ENCODE results near the gene FZR1. TPM values are rescaled to one million over a fixed set of nuclear protein-coding genes. Genes with fewer than 3 reads are reported as not detected.

The FZR1 gene
- total RNA-seq, 1 experiment from 2014 or later: 53.4 TPM

DNA sequence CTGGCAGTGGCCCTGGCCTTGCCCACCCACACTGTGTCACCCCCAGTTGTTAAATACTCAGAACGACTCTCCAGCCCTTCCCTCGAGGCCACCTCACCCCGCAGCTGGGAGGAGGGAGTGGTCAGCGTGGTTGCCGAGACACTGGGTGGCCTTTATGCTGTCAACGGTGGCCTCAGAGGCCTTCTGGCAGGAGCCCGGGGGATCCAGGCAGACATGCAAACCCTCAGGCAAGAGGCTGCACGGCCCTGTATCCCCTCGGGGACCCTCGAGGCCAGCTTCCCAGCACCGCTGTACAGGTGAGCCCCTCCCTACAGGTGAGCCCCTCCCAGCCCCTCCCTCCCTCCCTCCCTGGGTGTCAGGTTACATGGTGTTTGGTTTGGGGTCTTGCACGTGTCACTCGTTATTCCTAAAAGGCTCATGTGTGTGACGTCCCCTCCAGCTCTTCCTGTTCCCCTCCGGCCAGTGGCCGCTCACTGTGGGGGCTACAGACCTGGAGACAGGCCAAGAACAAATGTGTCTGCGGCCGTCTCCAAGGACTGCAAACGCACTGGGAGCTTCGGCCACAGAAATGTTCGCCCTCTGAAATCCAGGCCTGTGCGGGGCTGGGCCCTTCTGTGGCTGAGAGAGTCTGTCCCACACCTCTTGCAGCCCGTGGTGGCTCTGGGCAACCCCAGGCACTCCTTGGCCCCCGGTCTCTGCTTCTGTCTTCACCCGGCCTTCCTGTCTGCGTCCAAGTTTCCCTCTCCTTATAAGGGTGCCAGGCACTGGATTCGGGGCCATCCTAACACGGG lies 33.0 kb downstream of the FZR1 start, which contains the start of gene TEKTIP1:
TSS of gene TEKTIP1 (plus strand) at position 210 of the 791 bp plus-strand sequence. CDS start at position 214, 4 bp downstream.
- peak; percentile 48 to 76 for DNase-seq (ENCODE audit: low read depth in 1 of 2, low spot score in 2 of 2)
- H3K27me3 ChIP-seq (replicated peaks): no peaks in the 10 kb centered on the region
- H3K4me3 ChIP-seq: no peak within 1 kb of the TSS
- peaks cover 17% of the 10 kb centered on the region for H3K4me1 ChIP-seq (replicated peaks)
- peaks cover 67% of the 10 kb centered on the region for H3K36me3 ChIP-seq
- H3K9me3 ChIP-seq (replicated peaks): no peaks in the 10 kb centered on the region
- no peak within 1 kb of the TSS for H3K27ac ChIP-seq

DNA sequence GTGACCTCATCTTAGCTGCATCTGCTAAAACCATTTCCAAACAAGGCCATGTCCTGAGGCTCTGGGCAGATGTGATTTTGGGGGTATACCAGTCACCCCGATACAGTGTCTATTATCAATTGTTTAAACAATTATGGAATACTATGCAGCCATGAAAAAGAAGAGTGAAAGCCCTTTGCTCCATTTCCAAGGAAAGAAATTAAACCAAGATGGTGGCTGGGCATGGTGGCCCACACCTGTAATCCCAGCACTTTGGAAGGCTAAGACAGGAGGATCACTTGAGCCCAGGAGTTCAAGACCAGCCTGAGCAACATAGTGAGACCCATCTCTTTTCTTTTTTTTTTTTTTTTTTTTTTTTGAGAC lies 33.6 kb downstream of the FZR1 start:
- H3K4me3 ChIP-seq: no peak overlapping the region
- DNase-seq (ENCODE audit: low read depth in 1 of 2, low spot score in 2 of 2): no peak
- H3K4me1 ChIP-seq (replicated peaks): peaks cover 17% of the 10 kb centered on the region
- H3K36me3 ChIP-seq: peaks cover 67% of the 10 kb centered on the region
- H3K9me3 ChIP-seq (replicated peaks): no peaks in the 10 kb centered on the region
- no peaks in the 10 kb centered on the region for H3K27me3 ChIP-seq (replicated peaks)
- no peak overlapping the region for H3K27ac ChIP-seq

- no peaks in the 10 kb centered on the region for H3K9me3 ChIP-seq (replicated peaks)
- no peaks in the 10 kb centered on the region for H3K27me3 ChIP-seq (replicated peaks)
- no peak overlapping the region for H3K4me3 ChIP-seq
- peaks cover 72% of the 10 kb centered on the region for H3K36me3 ChIP-seq
- H3K4me1 ChIP-seq (replicated peaks): peaks cover 13% of the 10 kb centered on the region
- H3K27ac ChIP-seq: no peak overlapping the region
- DNase-seq (ENCODE audit: low read depth in 1 of 2, low spot score in 2 of 2): peak in 1 of 2 experiments; percentile 46
Measured at GRCh38 chr19:3543150-3544057, 37.3 kb downstream of the FZR1 start.

GRCh38 chr19:3544058-3544376 lies 37.9 kb downstream of the FZR1 start:
- H3K36me3 ChIP-seq: peaks cover 73% of the 10 kb centered on the region
- no peaks in the 10 kb centered on the region for H3K9me3 ChIP-seq (replicated peaks)
- DNase-seq (ENCODE audit: low read depth in 1 of 2, low spot score in 2 of 2): no peak
- H3K27me3 ChIP-seq (replicated peaks): no peaks in the 10 kb centered on the region
- no peak overlapping the region for H3K4me3 ChIP-seq
- peaks cover 7% of the 10 kb centered on the region for H3K4me1 ChIP-seq (replicated peaks)
- no peak overlapping the region for H3K27ac ChIP-seq

- peak; percentile 69 to 79 for DNase-seq (ENCODE audit: low read depth in 1 of 2, low spot score in 2 of 2)
- H3K4me1 ChIP-seq (replicated peaks): peaks cover 3% of the 10 kb centered on the region; the same call in 1 of the 2 replicates
- no peaks in the 10 kb centered on the region for H3K27me3 ChIP-seq (replicated peaks)
- H3K9me3 ChIP-seq (replicated peaks): no peaks in the 10 kb centered on the region
- H3K36me3 ChIP-seq: peaks cover 74% of the 10 kb centered on the region
- no peak overlapping the region for H3K4me3 ChIP-seq
- no peak overlapping the region for H3K27ac ChIP-seq
Measured at GRCh38 chr19:3544742-3545668, 38.9 kb downstream of the FZR1 start.

- Histone ChIP-seq H3K27me3 (replicated peaks) (no peaks in the 10 kb centered on the region), H3K9me3 (replicated peaks) (no peaks in the 10 kb centered on the region), H3K36me3 (peaks cover 79% of the 10 kb centered on the region), H3K27ac (no peak overlapping the region), H3K4me1 (replicated peaks) (peaks cover 3% of the 10 kb centered on the region; the same call in 1 of the 2 replicates), H3K4me3 (no peak overlapping the region)
- DNase-seq (ENCODE audit: low read depth in 1 of 2, low spot score in 2 of 2): no peak
Measured at GRCh38 chr19:3545669-3546034, 39.5 kb downstream of the FZR1 start.

DNA sequence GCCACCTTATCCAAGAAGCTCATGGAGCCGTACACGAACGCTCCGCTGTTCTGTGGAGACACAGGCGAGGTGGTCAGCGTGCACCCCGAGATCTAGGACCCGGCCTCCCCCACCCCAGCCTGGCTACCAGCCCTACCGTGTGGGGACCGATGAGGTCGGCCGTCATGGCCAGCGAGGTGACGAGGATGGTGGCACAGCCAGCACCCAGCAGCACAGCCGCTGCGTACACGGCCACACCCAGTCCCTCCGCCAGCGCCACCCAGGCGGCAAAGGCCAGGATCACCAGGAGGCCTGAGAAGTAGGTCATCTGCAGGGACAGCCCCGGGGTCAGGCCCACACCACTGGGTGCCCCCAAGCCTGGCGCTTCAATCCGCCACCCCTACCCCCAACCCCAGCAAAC lies 40.0 kb downstream of the FZR1 start:
- no peak overlapping the region for H3K27ac ChIP-seq
- H3K4me3 ChIP-seq: no peak overlapping the region
- peaks cover 3% of the 10 kb centered on the region; the same call in 1 of the 2 replicates for H3K4me1 ChIP-seq (replicated peaks)
- DNase-seq (ENCODE audit: low read depth in 1 of 2, low spot score in 2 of 2): no peak
- no peaks in the 10 kb centered on the region for H3K27me3 ChIP-seq (replicated peaks)
- peaks cover 83% of the 10 kb centered on the region for H3K36me3 ChIP-seq
- H3K9me3 ChIP-seq (replicated peaks): no peaks in the 10 kb centered on the region

DNA sequence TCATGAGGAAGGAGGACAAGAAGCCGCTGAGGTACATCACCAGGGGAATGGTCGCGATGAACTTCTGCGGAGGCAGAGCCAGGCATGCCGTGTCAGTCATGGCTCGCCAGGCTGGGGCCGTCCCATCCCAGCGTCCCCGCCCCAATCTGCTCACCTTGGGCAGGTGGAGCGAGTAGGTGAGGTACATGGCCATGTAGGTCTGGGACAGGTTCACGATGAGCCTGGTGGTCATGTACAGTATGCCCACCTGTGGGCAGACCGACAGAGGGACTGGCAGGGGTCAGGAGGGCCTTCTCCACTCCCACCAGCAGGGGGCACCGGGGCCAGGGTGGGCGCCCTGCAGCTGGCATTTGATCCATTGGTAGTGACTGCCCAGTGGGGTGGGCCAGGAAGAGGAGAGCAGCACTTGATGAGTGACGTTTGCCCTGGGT lies 41.2 kb downstream of the FZR1 start:
- Histone ChIP-seq H3K4me1 (replicated peaks) (peaks cover 3% of the 10 kb centered on the region; the same call in 1 of the 2 replicates), H3K36me3 (peaks cover 89% of the 10 kb centered on the region), H3K27ac (no peak overlapping the region), H3K27me3 (replicated peaks) (no peaks in the 10 kb centered on the region), H3K4me3 (no peak overlapping the region), H3K9me3 (replicated peaks) (no peaks in the 10 kb centered on the region)
- no peak for DNase-seq (ENCODE audit: low read depth in 1 of 2, low spot score in 2 of 2)

DNA sequence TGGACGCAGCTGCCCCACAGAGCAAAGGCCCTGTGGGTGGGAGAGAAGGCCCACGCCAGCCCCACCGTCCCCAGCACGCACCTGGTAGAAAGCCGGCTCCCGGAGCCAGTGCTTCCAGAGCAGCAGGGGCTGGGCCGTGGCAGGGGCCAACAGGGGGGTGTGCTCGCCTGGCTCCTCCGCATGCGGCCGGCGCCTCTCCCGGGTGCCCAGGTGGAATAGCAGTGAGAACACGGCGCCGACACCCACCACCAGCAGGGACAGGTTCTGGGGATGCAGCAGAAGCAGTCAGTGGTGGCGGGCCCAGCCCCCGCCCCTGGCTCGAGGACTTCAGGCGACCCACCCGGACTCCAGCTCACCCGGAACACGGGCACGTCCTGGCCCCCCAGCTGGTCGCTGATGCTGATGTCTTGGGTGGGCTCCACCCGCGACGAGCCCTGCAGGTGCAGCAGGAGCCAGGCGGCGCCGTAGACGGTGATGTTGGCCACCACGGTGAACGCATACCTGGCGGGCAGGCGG lies 41.7 kb downstream of the FZR1 start:
- Histone ChIP-seq H3K27me3 (replicated peaks) (no peaks in the 10 kb centered on the region), H3K27ac (no peak overlapping the region), H3K36me3 (peaks cover 88% of the 10 kb centered on the region), H3K9me3 (replicated peaks) (no peaks in the 10 kb centered on the region), H3K4me1 (replicated peaks) (peaks cover 7% of the 10 kb centered on the region), H3K4me3 (no peak overlapping the region)
- DNase-seq (ENCODE audit: low read depth in 1 of 2, low spot score in 2 of 2): no peak

- no peak for DNase-seq (ENCODE audit: low read depth in 1 of 2, low spot score in 2 of 2)
- no peaks in the 10 kb centered on the region for H3K9me3 ChIP-seq (replicated peaks)
- no peak overlapping the region for H3K27ac ChIP-seq
- peaks cover 87% of the 10 kb centered on the region for H3K36me3 ChIP-seq
- no peak overlapping the region for H3K4me3 ChIP-seq
- no peaks in the 10 kb centered on the region for H3K27me3 ChIP-seq (replicated peaks)
- H3K4me1 ChIP-seq (replicated peaks): peaks cover 12% of the 10 kb centered on the region
Measured at GRCh38 chr19:3548606-3549005, 42.5 kb downstream of the FZR1 start.

GRCh38 chr19:3549816-3550215 lies 43.7 kb downstream of the FZR1 start:
- H3K4me1 ChIP-seq (replicated peaks): peaks cover 16% of the 10 kb centered on the region
- DNase-seq (ENCODE audit: low read depth in 1 of 2, low spot score in 2 of 2): no peak
- H3K9me3 ChIP-seq (replicated peaks): no peaks in the 10 kb centered on the region
- no peak overlapping the region for H3K4me3 ChIP-seq
- no peak overlapping the region for H3K27ac ChIP-seq
- H3K27me3 ChIP-seq (replicated peaks): no peaks in the 10 kb centered on the region
- H3K36me3 ChIP-seq: peaks cover 80% of the 10 kb centered on the region

- Histone ChIP-seq H3K36me3 (peaks cover 76% of the 10 kb centered on the region), H3K4me3 (no peak overlapping the region), H3K27ac (no peak overlapping the region), H3K27me3 (replicated peaks) (no peaks in the 10 kb centered on the region), H3K9me3 (replicated peaks) (no peaks in the 10 kb centered on the region), H3K4me1 (replicated peaks) (peaks cover 30% of the 10 kb centered on the region)
- DNase-seq (ENCODE audit: low read depth in 1 of 2, low spot score in 2 of 2): peak in 1 of 2 experiments; percentile 43
Measured at GRCh38 chr19:3550947-3551791, 45.1 kb downstream of the FZR1 start.

All from SJSA1 (cell line).